Epithelial cell of proximal tubule (primary cell): ENCODE results near the gene PCDHGA1. TPM values are rescaled to one million over a fixed set of nuclear protein-coding genes. Genes with fewer than 3 reads are reported as not detected.
"Not testable (repeated sequence)": the region's sequence is repeated elsewhere in the genome, so short reads cannot be mapped to it uniquely, and the experiment has no call there.

Experiments used
- DNase-seq: peaks from one replicate; pipeline ENCODE4 v3.0.0-alpha.2; 2011; ENCODE audit warnings: low read depth
- H3K4me3 ChIP-seq: 2 replicates; pipeline ENCODE4 v1.5.1; 2011; ENCODE audit warnings: low read depth, mild to moderate bottlenecking, low read length
- total RNA-seq: library from RNA; depleted of rRNA; stranded (reverse); fragments of >200 nt; gene quantifications from 2 replicates; pipeline ENCODE4 v1.2.3, GENCODE V29; 2015
- TF ChIP-seq, protein P1 (sequence below): conservative IDR thresholded peaks from 2 replicates; pipeline ENCODE4 v1.5.1; 2012; ENCODE audit warnings: low read depth, mild to moderate bottlenecking, low read length

The PCDHGA1 gene
- total RNA-seq, 1 donor from 2014 or later, result 0.75 TPM

DNA sequence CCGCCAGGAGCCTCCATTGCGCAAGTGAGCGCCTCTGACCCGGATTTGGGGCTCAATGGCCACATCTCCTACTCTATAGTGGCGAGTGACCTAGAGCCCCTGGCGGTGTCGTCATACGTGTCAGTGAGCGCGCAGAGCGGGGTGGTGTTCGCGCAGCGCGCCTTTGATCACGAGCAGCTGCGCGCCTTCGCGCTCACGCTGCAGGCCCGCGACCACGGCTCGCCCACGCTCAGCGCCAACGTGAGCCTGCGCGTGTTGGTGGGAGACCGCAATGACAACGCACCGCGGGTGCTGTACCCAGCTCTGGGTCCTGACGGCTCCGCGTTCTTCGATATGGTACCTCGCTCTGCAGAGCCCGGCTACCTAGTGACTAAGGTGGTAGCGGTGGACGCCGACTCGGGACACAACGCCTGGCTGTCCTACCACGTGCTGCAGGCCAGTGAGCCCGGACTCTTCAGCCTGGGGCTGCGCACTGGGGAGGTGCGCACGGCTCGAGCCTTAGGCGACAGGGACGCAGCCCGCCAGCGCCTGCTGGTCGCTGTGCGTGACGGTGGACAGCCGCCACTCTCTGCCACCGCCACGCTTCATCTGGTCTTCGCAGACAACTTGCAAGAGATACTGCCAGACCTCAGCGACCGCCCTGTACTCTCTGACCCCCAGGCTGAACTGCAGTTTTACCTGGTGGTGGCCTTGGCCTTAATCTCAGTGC lies 79.4 kb downstream of the PCDHGA1 start:
- TF ChIP-seq, protein P1, sequence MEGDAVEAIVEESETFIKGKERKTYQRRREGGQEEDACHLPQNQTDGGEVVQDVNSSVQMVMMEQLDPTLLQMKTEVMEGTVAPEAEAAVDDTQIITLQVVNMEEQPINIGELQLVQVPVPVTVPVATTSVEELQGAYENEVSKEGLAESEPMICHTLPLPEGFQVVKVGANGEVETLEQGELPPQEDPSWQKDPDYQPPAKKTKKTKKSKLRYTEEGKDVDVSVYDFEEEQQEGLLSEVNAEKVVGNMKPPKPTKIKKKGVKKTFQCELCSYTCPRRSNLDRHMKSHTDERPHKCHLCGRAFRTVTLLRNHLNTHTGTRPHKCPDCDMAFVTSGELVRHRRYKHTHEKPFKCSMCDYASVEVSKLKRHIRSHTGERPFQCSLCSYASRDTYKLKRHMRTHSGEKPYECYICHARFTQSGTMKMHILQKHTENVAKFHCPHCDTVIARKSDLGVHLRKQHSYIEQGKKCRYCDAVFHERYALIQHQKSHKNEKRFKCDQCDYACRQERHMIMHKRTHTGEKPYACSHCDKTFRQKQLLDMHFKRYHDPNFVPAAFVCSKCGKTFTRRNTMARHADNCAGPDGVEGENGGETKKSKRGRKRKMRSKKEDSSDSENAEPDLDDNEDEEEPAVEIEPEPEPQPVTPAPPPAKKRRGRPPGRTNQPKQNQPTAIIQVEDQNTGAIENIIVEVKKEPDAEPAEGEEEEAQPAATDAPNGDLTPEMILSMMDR, result no peak
- no peak for DNase-seq
- no peak overlapping the region for H3K4me3 ChIP-seq

DNA sequence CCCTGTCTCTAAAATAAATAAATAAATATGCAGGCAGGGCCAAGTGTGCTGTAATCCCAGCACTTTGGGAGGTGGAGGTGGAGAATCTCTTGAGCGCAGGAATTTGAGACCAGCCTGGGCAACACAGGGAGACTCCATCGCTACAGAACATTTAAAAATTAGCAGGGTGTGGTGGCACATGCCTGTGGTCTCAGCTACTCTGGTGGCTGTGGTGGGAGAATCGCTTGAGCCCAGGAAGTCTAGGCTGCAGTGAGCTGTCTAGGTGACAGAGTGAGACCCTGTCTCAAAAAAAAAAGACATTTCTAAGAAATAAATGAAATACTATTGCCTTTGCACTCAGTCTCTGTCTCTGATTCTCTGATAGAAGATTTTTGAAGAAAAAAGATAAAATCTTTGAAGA lies 81.3 kb downstream of the PCDHGA1 start:
- DNase-seq, result no peak
- TF ChIP-seq, protein P1, result no peak
- H3K4me3 ChIP-seq, result no peak overlapping the region

DNA sequence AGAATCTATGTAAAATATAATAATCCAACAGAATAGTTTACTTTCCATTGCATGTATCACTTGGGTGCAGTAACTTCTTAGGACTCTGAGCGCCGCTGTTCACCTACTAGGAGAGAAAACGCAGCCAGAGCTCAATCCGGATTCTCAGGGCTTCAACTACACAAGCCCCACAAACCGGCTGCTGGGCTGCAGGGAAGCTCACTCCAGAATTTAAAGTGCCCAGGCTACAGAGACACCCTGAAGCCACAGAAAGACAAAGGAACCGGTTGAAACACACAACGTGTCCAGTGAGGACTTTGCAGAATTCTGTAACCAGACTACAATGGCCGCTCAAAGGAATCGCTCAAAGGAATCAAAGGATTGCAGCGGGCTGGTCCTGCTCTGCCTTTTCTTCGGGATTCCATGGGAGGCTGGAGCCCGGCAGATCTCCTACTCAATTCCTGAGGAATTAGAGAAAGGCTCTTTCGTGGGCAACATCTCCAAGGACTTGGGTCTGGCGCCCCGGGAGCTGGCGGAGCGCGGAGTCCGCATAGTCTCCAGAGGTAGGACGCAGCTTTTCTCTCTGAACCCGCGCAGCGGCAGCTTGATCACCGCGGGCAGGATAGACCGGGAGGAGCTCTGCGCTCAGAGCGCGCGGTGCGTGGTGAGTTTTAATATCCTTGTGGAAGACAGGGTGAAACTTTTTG lies 82.7 kb downstream of the PCDHGA1 start, which contains the start of gene PCDHGA10:
TSS of gene PCDHGA10 (plus strand) at position 134 of the 686 bp plus-strand sequence. CDS start at position 323, 189 bp downstream.
- TF ChIP-seq, protein P1, result peak; percentile 56
- DNase-seq, result no peak
- peak within 1 kb of the TSS; percentile 44 for H3K4me3 ChIP-seq

DNA sequence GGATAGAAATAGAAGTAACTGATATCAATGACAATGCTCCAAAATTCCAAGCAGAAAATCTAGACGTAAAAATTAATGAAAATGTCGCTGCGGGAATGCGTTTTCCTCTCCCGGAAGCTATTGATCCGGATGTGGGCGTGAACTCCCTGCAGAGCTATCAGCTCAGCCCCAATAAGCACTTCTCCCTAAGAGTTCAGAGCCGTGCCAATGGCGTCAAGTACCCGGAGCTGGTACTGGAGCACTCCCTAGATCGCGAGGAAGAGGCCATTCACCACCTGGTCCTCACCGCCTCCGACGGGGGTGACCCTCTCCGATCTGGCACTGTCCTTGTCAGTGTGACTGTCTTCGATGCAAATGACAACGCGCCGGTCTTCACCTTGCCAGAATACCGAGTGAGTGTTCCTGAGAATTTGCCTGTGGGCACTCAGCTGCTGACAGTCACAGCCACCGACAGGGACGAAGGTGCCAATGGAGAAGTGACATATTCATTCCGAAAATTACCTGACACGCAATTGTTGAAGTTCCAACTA lies 83.3 kb downstream of the PCDHGA1 start:
- H3K4me3 ChIP-seq, result peak overlapping the region; percentile 44

DNA sequence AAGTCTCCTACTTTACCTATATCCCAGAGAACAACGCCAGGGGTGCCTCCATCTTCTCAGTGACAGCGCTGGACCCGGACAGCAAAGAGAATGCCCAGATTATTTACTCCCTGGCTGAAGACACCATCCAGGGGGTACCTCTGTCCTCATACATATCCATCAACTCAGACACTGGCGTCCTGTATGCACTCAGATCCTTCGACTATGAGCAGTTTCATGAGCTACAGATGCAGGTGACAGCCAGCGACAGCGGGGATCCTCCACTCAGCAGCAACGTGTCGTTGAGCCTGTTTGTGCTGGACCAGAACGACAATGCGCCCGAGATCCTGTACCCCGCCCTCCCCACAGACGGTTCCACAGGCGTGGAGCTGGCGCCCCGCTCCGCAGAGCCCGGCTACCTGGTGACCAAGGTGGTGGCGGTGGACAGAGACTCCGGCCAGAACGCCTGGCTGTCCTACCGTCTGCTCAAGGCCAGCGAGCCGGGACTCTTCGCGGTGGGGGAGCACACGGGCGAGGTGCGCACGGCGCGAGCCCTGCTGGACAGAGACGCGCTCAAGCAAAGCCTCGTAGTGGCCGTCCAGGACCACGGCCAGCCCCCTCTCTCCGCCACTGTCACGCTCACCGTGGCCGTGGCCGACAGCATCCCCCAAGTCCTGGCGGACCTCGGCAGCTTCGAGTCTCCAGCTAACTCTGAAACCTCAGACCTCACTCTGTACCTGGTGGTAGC lies 84.4 kb downstream of the PCDHGA1 start:
- DNase-seq, H3K4me3 ChIP-seq: not testable (repeated sequence)

More for the DNA sequence above, 83.3 kb downstream of the PCDHGA1 start:
- no peak for DNase-seq
- TF ChIP-seq, protein P1, result no peak

DNA sequence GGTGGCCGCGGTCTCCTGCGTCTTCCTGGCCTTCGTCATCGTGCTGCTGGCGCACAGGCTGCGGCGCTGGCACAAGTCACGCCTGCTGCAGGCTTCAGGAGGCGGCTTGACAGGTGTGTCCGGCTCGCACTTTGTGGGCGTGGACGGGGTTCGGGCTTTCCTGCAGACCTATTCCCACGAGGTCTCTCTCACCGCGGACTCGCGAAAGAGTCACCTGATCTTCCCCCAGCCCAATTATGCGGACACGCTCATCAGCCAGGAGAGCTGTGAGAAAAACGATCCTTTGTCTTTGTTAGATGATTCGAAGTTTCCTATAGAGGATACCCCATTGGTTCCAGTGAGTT lies 84.9 kb downstream of the PCDHGA1 start:
- not testable (repeated sequence) for H3K4me3 ChIP-seq, DNase-seq

DNA sequence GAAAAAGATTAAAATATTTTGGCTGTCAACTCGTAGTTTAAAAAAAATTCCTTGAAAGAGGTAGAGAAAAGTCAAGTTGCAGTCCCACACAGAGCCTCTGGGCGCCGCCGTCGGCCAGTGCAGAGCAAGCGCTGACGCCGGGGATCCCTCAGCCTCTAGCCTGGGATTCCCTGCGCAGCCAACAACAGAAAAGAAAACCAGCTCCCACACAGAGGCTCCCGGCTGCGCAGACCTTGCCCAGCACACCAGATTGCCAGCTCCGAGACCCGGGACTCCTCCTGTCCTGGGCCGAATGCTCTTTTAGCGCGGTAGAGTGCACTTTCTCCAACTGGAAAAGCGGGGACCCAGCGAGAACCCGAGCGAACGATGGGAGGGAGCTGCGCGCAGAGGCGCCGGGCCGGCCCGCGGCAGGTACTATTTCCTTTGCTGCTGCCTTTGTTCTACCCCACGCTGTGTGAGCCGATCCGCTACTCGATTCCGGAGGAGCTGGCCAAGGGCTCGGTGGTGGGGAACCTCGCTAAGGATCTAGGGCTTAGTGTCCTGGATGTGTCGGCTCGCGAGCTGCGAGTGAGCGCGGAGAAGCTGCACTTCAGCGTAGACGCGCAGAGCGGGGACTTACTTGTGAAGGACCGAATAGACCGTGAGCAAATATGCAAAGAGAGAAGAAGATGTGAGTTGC lies 87.3 kb downstream of the PCDHGA1 start, which contains the start of gene PCDHGB7:
TSS of gene PCDHGB7 (plus strand) at position 184 of the 679 bp plus-strand sequence. CDS start at position 367, 183 bp downstream.
- not testable (repeated sequence) for DNase-seq
- TF ChIP-seq, protein P1, result peak; percentile 80

More for the DNA sequence above, 87.3 kb downstream of the PCDHGA1 start, which contains the start of gene PCDHGB7:
- H3K4me3 ChIP-seq, result peak within 1 kb of the TSS; percentile 55
